ENCODE measurements around the gene RNU7-1. TPM values are rescaled to one million over a fixed set of nuclear protein-coding genes. Genes with fewer than 3 reads are reported as not detected.

The RNU7-1 gene
- total and polyA plus RNA-seq, 9 of the 15 experiments (the other 6 are each of a cell fraction or from before 2014, with no cell fraction given) = not detected

- TF ChIP-seq, protein P1, sequence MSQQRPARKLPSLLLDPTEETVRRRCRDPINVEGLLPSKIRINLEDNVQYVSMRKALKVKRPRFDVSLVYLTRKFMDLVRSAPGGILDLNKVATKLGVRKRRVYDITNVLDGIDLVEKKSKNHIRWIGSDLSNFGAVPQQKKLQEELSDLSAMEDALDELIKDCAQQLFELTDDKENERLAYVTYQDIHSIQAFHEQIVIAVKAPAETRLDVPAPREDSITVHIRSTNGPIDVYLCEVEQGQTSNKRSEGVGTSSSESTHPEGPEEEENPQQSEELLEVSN (IDR thresholded peaks at IDR 0.05; ENCODE audit: borderline replicate concordance in 1 of 2, extremely low read depth in 1 of 2, insufficient read depth in 1 of 2, insufficient read length in 1 of 2, low read depth in 1 of 2, low read length in 1 of 2, poor library complexity in 1 of 2, severe bottlenecking in 1 of 2) = no peak
- 0 out of 2 replicates have a peak, but pooled peaks have one; percentile 16 for TF ChIP-seq BCOR (IDR thresholded peaks at IDR 0.05)
- 0 out of 2 replicates have a peak, but pooled peaks have one; percentile 41 for TF ChIP-seq ZNF263 (CRISPR knock-in tag; IDR thresholded peaks at IDR 0.05; ENCODE audit: borderline replicate concordance)
- peak; percentile 43; the same call in 1 of the 2 replicates for TF ChIP-seq ZNF589 (CRISPR knock-in tag; IDR thresholded peaks at IDR 0.05; ENCODE audit: low read depth)
- TF ChIP-seq TSC22D4 (tag; IDR thresholded peaks at IDR 0.05) = no peak
- TF ChIP-seq ZNF140 (CRISPR knock-in tag; IDR thresholded peaks at IDR 0.05) = no peak
- no peak for TF ChIP-seq BMI1 (IDR thresholded peaks at IDR 0.05; ENCODE audit: low read length)
- TF ChIP-seq FOXP1 (CRISPR knock-in tag; IDR thresholded peaks at IDR 0.05) = no peak
- TF ChIP-seq, protein P2, sequence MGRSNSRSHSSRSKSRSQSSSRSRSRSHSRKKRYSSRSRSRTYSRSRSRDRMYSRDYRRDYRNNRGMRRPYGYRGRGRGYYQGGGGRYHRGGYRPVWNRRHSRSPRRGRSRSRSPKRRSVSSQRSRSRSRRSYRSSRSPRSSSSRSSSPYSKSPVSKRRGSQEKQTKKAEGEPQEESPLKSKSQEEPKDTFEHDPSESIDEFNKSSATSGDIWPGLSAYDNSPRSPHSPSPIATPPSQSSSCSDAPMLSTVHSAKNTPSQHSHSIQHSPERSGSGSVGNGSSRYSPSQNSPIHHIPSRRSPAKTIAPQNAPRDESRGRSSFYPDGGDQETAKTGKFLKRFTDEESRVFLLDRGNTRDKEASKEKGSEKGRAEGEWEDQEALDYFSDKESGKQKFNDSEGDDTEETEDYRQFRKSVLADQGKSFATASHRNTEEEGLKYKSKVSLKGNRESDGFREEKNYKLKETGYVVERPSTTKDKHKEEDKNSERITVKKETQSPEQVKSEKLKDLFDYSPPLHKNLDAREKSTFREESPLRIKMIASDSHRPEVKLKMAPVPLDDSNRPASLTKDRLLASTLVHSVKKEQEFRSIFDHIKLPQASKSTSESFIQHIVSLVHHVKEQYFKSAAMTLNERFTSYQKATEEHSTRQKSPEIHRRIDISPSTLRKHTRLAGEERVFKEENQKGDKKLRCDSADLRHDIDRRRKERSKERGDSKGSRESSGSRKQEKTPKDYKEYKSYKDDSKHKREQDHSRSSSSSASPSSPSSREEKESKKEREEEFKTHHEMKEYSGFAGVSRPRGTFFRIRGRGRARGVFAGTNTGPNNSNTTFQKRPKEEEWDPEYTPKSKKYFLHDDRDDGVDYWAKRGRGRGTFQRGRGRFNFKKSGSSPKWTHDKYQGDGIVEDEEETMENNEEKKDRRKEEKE (IDR thresholded peaks at IDR 0.05; ENCODE audit: borderline replicate concordance in 1 of 2, control insufficient read depth in 1 of 2, low read depth in 2 of 2, low read length in 1 of 2) = no peak
- no peak for TF ChIP-seq NR0B1 (IDR thresholded peaks at IDR 0.05; ENCODE audit: partially characterized antibody)
- no peak for TF ChIP-seq NCOA2 (IDR thresholded peaks at IDR 0.05; ENCODE audit: partially characterized antibody in 2 of 2)
- no peak for TF ChIP-seq SRF (CRISPR knock-in tag; IDR thresholded peaks at IDR 0.05)
- peak; percentile 89 for TF ChIP-seq CBFA2T2 (conservative IDR thresholded peaks at IDR 0.05)
- TF ChIP-seq DNMT1 (IDR thresholded peaks at IDR 0.05) = no peak
- peak; percentile 56 to 57; a peak in 3 of 4 replicates for TF ChIP-seq TRIM24 (IDR thresholded peaks at IDR 0.05)
- TF ChIP-seq NBN (IDR thresholded peaks at IDR 0.05; ENCODE audit: low read depth) = 0 out of 2 replicates have a peak, but pooled peaks have one; percentile 35
- TF ChIP-seq SMARCA4 (IDR thresholded peaks at IDR 0.05) = peak; percentile 68
- no peak for TF ChIP-seq ZHX1 (conservative IDR thresholded peaks at IDR 0.05; ENCODE audit: low read length)
- TF ChIP-seq NCOR1 (IDR thresholded peaks at IDR 0.05) = peak; percentile 81
- TF ChIP-seq POLR2B (IDR thresholded peaks at IDR 0.05; ENCODE audit: low read depth, partially characterized antibody) = peak; percentile 56
- peak; percentile 50 for TF ChIP-seq HDAC3 (IDR thresholded peaks at IDR 0.05; ENCODE audit: borderline replicate concordance, partially characterized antibody)
- no peak for TF ChIP-seq BDP1 (IDR thresholded peaks at IDR 0.05; ENCODE audit: insufficient read depth, insufficient read length)
These were observed 21.0 kb downstream of the RNU7-1 start (continued) for GRCh38 chr12:6964605-6965025.

Measured in K562 (cell line).